Measurements from ENCODE around the gene METTL24.

METTL24 gene, protein sequence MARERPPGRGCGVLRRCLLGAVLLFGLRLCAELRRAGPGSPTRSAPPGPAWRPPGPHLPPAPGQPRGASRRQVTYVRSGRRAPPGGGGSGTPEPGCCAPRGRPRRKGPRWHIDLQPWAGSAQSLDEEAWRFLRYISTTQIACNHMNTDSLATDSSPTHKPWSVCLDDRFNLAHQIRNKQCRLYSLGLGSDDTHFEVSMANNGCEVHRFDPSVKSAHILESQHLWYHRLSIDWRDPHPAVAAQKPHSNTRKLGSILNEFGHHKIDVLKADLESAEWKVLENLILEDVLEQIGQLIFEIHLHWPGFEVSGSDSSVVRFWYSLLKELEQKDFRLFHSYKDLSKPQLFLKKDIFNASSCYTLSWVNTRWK

DNA sequence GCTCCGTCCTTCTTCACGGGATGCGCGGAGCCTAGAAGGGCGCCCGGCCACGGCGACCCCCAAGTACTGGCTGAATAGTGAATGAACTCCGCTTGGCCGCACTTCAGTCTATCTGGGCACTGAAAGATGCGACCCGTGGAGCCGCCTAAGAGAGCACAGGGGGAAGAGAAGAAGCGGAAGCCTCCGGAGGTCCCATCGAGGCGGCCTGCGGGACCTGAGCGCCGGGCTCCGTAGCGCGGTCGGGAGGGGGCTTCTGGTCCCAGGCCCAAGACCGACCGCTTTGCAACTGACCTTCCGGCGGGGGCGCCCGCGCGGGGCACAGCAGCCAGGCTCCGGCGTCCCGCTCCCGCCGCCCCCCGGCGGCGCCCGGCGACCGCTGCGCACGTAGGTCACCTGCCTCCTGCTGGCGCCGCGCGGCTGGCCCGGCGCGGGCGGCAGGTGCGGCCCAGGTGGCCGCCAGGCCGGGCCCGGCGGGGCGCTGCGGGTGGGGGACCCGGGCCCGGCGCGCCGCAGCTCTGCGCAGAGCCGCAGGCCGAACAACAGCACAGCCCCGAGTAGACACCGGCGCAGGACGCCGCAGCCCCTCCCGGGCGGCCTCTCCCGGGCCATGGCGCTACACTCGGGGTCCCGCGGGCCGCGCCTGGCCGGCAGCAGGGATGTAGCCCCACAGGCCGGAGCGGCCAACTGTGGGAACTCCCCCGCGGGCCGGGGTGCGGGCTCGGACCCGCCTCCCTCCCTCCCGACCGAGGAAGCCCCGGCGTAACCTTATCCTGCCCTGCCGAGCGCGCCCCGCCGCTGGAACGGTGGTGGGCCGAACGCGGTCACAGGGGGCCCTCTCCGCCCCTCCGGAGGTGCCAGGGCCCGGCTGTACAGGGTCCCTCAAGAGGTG, at the start of gene METTL24:
Gene METTL24, minus strand, starts transcription at position 686 of the 889 bp plus-strand sequence. Its CDS starts 77 bp downstream, at position 609.
- no peak for DNase-seq

DNA sequence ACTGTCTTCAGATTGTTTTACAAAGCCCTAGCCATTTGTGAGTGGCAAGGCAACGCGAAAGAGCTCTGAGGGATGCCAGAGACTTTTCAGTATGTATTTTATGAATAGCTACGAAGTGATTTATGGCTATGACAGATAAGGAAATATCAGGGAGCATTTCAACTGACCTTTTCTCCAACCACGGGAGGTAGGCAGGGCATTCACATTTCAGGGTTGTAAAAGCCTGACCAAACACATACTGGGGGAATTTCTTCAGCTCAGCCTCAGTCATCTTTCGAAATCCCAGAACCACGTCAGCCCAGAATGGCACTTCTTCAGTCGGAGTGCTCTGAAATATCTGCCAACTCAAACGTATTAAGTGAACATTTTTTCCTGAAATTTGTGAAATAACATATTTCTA, 46.5 kb upstream of the METTL24 start:
- no peak for DNase-seq

DNA sequence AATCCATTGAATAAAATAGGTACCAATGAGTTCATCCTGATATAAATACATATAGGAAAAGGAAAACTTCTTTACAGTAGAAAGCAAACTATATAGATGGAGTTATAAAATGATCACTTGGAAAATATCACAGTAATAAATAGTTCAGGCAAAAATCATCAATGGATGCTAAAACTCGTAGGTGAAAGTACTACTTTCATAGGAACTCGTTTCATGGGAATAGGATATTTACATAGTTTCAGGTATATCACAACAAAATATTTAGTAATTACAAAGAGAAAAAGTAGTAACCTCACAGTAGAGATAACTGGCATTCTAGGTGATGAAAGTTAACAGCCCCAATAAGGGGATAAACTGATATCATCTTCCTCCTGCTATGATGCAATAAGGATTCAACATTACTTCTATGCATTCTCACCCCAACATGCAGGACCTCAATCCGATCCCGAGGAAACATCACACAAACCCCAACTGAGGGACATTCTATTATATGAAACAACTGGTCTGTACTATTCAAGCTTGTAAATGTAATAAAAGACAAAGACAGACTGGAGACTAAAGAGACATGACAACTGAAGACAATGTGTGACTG, 43.5 kb upstream of the METTL24 start:
- no peak for DNase-seq

DNA sequence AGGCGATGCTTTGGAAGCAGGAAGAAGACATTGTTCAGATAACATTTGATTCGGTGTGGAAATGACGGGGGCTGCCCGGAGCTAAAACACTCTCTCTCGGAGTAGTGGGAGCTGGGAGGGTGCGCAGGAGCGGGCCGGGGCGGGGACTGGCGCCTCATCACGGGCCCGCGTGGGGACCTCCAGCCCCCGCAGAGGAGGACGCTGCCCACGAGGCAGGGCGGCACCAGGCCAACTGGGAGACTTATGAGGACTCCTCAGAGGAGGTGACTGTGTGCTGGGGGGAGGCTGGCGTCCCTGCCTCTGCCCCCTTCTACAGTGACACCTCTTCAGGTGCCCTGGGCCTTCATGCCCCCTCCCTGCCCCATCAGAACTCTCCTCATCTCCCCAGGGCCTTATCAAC, 42.1 kb upstream of the METTL24 start:
- DNase-seq: no peak

DNA sequence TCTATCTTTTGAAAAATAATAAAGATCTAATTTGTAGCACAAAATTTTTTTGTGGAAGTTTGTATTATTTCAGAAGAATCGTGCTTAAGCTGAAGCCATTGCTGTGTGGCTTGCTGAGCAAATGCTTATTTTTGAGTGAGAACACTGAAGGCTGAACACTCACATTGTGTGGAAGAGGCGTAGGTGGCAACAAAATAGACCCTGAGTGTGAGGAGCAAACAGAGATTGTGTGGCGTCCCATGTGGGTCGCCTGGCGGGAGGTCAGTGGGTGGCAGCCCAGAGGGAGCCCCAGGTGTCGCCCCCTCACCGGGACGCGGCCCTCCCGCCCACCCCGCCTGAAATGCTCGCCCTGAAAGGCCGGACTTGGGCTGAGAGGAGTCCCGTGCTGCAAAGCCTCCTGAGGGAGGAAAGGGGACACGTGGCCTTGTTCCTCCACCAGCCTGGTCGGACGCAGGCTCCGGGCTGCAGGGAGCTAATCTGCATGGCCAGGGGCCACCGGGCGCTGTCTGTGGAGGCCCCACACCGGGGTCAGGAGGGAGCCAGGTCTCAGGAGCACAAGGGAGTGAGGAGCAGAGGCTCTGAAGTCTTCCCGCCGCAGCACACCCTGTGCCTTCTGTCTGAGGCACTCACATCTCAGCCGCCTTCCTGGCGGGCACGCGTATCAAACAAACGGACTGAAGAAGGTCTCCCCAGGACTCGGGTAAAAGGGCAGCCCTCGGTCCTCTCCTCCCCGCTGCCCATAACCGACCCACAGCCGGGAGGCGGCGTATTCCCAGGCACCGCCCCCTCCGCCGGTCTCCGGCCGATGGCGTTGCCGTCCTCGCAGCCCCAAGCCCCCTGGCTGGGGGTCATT, 41.3 kb upstream of the METTL24 start:
- DNase-seq: no peak

DNA sequence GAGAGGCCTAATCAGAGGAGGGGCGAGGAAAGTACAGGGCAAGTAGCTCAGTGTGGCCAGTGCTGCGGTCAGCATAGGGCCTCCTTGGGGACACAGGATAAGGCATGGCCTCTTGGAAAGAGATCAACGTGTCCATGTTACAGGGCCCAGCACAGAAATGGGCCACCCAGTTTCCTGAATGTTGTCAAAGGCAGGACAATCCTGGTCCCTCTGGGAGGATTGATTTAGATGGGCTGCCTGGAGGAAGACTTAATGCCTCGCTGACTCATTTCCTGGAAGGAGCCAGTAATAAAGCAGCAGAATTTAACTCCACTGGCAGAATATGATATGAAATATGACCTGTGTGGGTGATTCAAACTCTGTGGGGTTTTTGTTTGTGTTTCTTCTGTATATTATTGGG, 40.6 kb upstream of the METTL24 start:
- no peak for DNase-seq

DNA sequence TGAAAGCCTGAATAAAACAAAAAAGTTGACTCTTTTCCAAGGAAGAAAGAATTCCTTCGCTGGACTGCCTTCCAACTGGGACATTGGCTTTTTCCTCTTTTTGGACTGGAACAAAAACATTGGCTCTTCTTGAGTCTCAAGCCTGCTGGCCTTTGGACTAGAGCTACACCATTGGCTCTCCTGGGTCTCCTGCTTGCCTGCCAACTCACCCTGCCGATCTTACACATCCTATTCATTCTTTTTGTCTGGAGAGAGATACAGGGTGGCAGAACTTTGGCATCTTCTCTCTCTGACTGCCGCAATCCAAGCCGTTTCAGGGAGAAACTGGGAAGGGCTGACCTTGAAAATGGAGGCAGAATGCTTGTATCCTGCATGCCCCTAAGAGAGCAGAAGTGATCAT, 37.1 kb upstream of the METTL24 start:
- no peak for DNase-seq

DNA sequence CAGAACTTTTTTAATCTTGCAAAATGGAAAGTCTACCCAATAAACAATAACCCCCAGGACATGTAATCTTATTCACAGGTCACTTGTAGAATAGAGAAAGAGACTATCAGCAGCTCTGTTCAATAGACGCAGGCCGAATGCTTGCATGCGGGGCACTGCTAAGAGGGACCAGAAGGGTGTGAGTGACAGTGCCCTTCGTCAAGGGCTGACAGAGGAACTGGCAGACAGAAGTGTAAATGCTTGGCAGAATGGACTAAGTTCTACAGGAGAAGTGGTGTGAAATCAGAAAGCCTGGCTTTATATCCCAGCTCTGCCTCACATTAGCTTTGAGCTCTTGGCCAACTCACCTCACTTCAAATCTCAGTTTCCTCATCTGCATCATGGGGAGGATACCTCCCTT, 36.3 kb upstream of the METTL24 start:
- no peak for DNase-seq

DNA sequence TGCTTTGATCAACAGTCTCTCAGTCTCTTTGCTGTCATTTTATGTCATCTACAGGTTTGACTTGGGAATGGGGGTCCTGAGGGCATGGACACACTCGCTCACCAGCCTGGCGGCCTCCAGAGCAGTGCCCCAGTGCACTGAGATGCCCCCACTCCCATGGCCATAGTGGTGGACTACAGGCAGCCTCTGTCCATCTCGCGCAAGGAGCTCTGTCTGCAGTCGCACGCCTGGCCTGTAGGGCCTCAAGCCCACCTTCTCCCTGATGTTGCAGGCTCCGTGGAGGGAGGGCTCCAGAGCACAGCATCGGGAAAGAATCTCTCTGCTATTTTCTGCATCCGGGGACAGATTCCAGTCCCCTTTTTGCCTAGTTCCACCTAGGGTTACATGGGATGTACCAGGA, 34.6 kb upstream of the METTL24 start:
- no peak for DNase-seq

DNA sequence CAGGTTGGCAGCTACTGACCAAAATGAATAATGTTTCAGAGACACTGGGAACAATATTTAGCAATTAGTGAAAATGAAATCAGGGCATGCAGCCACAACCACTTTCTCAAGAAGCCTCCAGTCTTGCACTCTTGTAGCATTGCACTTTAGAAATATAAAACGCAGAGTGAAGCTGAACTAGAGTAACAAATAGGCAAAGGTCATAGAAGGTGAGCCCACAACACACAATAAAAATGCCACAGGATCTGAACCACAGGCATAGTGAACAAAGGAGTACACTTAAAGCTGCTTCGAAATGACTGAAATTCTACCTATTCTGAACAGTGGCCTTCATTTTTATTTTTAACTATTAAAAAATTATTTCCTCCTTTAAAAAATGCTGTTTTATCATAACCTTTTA, 32.3 kb upstream of the METTL24 start:
- no peak for DNase-seq

DNA sequence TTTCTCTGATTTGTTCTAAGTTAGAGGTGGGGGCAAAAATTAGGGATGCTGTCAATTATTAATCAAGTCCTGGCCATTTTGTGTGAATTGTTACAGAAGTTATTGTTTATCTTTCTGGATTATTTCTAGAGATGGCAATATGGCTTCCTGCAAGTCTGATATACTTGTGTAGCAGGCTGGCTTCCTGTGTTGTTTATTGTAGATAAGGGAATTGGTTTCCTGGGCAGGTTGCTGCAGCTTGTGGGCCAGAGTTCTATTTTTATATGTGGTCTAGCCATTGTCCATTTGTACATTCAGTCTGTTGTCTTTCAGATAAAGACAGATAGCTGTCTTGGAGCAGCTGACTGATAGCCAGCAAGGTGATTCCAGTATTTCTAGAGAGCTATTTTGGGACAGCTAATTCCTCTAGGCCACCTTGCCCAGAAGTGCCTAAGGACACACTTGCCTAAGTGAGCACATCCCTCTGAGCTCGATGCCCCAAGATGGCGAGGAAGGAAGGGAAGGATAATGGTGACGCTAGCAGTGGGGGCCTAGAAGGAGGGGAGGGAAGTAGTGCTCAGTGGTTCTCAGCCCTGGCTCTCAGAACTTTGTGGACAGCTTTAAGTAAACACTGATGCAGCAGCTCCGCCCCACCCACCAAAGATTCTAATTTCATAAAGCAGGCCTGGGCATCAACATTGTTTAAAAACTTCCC, 31.7 kb upstream of the METTL24 start:
- DNase-seq: no peak

DNA sequence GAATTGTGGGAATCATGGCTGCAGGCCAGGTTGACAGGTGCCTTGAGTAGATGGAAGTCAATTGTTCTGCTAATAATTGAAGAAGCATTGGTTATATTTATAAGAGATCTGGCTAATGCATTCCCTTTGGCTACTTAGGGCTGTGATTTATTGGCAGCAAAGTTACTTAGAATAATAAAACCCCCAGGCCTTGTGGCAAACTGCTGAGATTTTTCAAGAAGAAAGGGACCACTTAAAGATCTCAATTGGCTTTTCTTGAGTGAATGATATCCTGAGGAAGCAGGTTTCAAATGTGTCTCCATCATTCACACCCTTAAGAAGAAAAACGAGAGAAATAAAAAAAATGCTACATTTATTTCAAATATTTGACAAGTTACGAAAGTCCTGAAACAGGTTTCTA, 29.8 kb upstream of the METTL24 start:
- no peak for DNase-seq

DNA sequence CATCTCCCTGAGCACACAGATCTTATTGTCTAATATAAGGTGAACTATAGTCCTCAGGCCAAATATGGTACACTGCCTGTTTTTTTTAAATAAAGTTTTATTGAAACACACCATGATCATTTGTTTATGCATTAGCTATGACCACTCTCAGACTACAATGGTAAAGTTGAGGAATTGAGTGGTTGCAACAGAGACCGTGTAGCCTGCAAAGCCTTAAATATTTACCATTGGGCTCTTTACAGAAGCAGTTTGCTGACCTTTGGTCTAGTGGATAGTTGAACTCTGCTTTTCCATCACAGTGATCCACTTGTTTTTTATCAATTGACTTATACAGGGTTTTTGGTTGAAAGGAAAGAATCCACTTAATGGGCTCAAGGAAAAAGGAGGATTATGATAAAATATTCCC, 27.3 kb upstream of the METTL24 start:
- DNase-seq: no peak

DNA sequence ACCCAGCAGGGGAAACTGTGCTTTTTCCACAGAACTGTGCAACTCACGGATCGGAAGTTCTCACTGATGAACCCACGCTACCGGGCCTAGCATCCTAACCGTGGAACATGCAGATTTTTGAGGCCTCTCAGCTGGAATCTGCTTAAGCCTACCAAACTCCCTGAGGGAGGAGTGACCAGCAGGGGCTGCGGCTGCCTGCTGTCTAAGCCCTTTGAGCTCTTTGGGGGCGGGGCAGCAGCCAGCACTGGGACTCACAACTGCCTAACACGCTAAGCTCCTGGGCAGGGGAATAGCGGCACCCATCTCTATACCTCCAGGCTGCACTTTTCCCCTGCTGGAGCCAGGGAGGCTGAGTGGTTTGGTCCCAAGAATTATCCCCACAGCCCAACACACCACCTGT, 20.4 kb upstream of the METTL24 start:
- DNase-seq: no peak

DNA sequence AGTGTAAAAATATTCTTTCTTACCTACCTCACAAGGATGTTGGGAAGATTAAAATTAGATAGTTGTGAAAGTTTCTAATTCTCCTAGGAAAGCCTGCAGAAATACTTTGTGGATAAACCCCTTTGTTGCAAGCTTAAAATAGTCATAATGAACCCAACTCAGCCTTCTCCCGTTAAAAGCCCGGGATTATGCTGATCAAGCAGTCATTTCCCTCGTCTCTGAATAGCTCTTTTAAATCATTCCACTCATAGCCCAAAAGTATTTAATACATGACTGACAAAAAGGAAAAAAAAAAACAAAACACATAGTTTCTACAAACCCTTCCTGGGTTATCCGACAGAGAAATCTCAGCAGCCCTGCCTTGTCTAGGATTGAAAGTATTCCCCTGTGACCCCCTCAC, 10.9 kb upstream of the METTL24 start:
- DNase-seq: no peak

DNA sequence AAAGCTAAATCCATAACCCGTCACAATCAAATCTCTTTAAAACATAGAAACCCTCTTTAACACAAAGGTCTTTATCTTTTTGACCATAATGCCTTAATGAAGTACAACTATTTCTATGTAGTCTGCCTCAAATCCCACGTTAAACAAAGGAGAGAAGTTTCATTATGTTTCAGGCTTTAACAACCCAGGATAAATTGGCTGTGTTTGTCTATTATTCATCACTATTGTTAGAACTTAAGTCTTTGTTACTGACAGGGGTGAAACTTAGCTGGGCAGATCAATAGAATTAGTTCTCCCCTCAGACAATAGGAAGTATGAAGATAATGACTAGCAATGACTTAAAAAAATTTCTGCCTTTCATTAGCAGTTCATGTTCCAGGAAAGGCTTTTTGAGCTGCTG, 10.1 kb upstream of the METTL24 start:
- DNase-seq: no peak

DNA sequence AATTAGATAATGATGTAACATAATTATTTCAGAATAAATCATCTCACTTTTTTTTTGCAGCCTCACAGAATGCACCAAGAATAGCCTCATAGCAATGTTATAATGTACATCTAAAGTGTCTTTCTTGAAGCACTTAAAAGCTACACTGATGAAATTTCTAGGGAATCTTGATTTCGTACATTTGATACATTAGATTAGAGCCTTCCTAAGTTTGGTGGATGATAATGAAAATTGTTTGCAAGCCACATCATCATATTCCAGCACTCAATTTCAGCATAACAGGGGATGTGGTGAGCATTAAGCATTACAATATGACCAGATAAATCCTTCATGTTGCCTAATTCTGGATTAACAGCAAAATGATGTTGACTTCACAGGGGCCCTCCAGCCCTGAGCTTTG, 9.7 kb upstream of the METTL24 start:
- no peak for DNase-seq

DNA sequence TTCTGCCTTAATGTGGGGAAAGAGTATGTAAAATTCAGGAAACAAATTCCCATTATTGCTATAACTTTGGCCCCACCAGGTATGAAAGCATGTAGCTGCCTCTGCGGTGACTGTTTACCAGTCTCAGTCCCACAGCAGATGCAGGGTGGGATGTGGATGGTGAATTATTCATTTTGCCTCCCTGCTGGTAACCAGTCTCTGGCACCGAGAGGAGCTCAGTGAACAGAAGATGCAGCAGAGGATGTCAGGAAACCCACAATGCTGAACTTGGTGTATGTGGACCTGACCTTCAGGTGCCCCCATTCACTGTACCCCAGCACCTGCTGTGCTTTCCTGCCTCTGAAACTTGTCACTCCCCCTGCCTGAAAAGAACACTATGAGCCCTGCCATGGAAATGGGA, 8.8 kb upstream of the METTL24 start:
- no peak for DNase-seq

DNA sequence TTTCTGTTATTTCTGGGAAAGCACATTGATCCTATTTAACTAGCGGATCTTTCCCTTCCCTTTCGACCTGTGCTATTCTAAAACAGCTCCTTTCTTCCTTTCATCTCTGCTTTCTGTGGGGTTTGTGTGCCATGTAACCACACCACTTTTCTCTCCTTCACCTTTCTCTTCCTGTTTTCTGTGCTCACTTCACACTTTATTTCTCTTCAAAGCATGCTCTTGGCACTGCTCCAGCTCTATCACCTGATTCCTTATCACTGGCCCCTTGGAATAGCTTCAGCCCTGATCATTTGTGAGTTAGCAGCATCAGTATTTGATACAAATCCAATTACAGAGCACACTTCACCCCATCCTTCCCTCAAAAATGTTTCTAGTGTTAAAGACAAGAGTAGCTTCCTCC, 8.1 kb upstream of the METTL24 start:
- no peak for DNase-seq

DNA sequence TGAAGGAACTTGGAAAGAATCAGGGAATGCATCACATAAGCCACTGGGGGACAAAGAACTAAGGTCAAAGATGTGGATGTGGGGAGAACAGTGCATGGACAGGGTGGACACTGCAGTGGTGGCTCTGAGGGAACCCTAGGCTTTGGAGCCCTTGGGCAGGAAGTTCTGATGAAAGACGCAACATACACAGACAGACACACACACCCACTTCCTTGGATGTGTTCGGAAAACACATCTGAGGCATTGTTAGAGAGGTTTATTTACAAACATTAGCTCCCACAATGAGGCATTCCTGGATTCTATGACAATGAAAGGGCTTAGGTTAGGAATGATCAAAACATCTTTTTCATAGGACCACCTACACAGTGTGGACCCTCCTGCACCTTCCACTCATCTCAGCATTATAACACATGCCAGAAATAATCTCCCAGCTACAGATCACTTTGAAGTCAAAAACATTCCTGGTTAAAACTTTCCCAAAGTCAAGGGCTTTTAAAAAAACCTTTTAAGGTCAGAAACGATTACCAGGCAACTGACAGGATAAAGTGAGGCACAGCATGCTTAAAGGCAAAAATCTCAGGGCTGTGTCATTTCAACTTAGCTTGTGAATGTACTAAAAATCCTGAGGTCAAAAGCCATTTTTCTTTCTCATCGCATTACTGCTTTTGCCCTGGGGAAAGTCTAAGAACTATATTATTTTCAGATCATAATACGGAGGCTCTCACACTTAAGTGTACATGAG, 6.4 kb upstream of the METTL24 start:
- DNase-seq: no peak

DNA sequence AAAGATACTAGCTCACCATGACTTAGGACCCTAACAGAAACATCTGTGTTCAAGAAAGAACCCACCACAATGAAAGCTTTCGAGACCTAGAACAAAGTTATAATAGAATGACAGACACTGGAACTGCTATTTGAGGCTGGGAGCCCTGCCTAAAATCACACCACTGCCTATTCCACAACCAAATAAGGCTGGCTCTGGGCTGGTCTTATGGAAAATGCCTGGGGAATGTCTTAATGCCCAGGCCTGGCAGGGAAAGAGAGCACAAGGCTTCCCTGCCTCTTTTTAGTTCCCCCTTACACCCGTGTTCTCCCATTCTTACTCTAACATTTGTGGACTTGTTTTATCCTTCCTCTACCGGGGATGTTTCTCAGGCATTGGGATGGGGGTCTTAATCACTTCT, 5.6 kb upstream of the METTL24 start:
- DNase-seq: no peak

DNA sequence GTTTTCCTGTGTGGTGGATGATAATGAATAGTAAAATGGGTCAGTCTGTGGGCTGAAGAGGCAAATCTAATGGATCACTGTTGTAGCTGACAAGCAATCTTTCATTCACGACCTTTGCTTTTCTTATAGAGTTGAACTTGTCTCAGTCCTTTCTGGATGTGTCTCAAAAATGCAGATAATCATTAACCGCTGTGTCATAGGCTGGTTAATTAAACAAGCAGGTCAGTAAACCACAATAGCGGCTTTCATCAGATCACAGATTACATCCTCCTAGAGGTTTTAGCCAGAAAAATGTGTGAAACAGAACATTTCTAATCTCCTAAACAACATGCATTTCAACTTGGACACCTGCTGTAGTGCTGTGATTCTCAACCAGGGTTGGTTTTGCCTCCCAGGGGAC, 2.5 kb upstream of the METTL24 start:
- no peak for DNase-seq

Data from SIG-M5 (cell line).